Stimulated activated CD4-positive, alpha-beta T cell treated with anti-CD3 and anti-CD28 coated beads, Interleukin-2, amount 100 ng/mL, for 48 hours (primary cell): ENCODE measurements around the gene MAPK12.
A peak's percentile ranks its signal among the peaks of the same experiment; 100 is the strongest.

Source experiments
- DNase-seq, 2 donors: peaks; one replicate each; pipeline ENCODE4 v3.0.0-alpha.2; 2020

Gene MAPK12

DNA sequence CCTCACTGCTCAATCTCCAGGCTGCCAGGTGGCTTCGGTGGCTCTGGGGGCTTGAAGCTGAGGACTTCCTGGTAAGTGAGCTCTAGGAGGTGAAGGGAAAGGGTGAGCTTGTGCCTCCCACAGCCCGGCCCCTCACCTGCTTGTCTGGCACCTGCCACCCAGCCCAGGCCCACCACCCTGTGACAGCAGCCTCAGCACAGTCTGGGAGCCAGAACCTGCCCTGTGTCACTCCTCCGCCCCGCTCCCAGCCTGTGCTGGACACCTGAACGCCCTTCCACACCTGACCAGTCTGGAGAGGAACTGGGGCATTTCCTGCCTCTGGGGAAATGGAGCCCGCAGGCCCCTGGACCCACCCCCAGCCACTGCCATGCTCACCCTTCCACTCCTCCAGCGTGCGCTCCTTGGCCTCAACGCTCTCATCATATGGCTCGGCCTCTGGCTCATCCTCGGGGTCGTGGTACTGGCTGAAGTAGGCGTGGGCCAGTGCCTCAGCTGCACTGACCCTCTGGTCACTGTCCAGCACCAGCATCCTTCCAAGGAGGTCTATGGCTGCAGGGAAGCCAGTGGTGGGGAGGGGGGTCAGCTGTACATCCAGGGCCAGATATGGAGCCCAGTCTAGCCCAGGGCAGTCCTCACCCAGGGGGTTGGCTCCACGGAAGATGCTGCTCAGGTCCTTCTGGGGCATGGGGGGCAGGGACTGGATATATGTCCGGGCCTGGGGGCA is 3.6 kb upstream of the MAPK12 start:
- DNase-seq, result no peak

GRCh38 chr22:50264104-50264745 is 2.7 kb upstream of the MAPK12 start:
- no peak for DNase-seq

DNA sequence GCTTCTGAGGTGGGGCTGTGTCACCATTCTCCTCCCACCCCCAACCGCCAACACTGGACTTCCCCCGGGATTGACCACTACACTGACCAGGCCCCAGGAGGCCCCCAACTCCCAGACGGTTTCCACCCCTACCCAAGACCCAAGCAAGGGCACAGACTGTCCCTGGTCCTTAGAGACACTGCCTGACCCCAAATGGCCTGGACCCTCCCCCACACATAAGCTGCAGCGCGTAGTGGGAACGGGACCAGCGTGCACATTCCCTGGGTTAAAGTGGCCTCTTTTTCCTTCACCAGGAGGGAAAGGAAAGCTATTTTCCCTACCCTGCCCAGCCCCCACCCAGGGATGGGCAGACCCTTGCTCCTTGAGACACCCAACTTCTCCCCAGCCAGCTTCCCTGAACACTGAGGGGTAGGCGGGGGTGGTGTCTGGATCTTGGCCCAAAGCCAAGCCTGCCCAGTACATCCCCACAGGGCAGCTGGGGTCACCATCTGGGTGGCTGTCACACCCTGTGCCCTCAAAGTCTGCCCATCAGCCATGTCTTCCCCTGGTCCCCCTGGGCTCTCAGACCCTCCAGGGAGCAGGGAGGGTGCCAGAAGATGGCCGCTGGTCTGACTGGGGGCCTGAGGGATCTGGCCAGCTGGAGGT is 1.6 kb upstream of the MAPK12 start:
- DNase-seq, result no peak

GRCh38 chr22:50262460-50262911 is 1.0 kb upstream of the MAPK12 start:
- DNase-seq, result no peak

- DNase-seq, result peak; percentile 35 to 48
Observed at GRCh38 chr22:50260801-50261614, 475 bp downstream of the MAPK12 start.

DNA sequence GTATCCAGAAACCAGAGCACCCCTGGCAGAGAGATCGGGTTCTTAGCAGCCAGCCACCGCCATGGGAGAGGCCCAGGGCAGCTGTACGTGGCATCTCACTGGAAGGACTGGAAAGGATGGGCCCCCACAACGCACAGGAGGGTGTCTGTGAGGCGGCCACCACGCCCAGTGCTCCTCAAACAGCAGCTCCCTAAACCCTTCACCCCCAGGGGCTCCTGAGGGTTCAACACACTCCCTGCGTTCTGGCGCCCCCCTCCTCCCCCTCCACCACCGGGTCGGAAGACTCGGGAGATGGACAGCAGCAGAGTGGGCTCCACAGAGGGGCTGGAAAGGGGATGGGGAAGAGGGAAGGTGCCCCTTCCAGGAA is 1.1 kb downstream of the MAPK12 start:
- no peak for DNase-seq

DNA sequence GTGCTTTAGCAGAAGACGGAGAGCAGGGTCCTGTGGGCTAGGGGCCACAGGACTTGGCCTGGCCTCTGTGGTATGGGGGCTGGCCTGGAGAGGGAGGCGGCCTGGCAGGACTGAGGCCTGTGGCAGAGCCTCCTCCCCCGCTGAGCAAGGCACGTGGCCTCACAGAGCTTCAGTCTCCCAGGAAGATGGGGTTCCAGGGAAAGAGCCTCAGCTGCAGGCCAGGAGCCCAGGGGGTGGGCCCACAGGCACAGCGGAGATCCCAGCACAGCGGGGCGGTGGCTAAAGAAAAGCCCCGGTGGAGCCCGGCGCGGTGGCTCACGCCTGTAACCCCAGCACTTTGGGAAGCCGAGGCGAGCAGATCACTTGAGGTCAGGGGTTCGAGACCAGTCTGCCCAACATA is 2.2 kb downstream of the MAPK12 start:
- no peak for DNase-seq

DNA sequence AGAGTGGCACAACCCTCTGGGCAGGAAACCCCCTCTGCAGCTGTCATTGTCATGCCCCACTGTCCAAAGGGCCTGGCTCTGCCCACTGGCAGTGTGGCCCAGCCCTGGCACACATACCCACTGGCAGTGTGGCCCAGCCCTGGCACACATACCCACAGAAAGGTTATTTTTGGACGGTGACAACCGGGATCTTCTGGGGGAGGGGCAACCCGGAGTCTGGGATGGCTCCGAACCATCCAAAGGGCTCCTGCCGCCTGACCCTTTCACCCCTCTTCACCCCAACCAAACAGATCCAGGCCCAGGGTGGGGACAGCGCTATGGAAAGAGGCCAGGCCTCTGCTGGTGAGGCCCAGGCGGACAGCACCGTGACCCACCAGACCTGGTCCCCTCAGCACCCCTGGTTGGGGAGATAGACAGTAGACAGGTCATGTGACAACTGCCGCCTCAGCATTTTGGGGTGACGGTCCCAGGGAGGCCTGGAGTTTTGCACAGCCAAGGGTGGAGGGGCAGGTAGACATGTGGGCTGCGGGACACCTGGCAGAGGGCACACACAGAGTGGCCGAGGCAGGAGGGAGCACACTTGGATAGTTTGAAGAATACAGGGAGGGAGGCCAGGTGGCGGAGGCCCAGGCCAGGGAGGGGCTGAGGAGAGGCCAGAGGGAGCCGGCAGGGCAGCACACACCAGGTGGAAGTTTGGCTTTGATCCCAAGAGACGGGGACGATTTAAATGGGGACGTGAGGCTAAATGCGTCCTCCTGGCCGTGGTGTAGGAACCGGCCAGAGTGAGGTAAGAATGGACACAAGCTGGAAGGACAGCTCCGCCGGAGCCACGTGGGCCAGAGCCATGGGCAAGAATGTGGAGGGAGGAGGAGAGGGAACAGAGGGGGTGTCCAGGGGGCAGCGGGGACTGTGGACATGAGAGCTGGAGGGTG is 2.9 kb downstream of the MAPK12 start:
- DNase-seq, result no peak

- DNase-seq, result no peak
Observed at GRCh38 chr22:50257451-50258360, 3.8 kb downstream of the MAPK12 start.

DNA sequence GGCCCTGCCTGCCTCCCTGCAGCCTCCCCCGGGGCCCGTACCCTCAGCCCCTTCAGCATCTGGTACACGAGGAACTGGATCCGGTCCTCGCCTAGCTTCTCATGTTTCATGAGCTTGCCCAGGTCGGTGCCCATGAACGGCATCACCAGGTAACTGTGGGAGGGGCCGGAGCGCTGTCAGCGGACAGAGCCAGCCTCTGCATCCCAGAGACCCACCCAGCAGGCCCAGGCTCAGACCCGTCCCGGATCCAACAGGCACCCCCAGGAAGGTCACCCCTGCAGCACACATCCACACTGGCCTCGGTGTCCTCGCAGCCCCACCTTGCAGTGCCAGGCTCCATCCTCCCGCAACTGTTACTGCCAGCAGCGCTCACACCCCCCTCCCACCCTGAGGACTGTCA is 4.4 kb downstream of the MAPK12 start:
- no peak for DNase-seq

DNA sequence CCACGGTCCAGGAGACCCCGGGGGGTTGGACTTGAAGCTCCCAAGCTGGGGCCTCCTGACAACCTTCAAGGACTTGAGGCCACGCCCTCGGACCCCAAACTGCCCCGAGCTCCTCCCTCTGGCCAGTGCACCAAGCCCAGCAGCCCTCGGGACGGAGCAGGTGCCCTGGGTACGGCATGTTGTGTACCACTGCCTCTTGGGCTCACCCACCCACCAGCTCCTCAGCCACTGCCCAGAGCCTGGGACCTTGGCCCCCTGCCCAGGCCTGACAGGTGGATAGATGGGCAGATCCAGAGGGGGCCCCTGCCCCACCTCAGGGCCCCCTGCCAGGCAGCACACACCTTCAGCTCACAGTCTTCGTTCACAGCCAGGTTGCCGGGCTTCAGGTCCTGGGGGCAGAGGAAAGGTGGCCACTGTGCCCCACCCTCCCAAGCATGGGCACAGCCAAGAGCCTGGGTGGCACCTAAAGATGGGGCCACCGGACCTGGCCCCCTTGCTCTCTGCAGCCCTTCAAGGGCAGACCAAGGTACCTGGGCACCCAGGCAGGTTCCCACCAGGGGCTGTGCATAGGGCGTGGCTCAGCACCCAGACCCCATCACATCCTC is 5.1 kb downstream of the MAPK12 start:
- no peak for DNase-seq

DNA sequence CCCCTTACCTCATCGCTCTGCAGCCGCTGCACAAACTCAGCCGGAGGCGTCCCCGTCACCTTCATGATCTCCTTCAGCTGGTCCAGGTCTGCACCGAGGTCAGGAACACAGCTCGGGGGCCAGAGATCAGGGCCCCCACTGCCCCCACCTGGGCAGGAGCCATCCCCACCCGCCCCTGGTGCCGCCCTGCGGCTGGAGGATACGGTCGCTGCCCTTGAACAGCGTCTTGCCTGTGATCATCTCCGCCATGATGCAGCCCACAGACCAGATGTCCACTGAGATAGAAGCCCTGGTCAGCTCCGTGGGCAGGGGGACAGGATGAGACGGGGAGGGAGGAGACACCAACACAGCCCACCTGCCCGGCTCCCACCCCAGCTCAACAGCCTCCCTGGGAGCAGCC is 5.9 kb downstream of the MAPK12 start:
- no peak for DNase-seq

DNA sequence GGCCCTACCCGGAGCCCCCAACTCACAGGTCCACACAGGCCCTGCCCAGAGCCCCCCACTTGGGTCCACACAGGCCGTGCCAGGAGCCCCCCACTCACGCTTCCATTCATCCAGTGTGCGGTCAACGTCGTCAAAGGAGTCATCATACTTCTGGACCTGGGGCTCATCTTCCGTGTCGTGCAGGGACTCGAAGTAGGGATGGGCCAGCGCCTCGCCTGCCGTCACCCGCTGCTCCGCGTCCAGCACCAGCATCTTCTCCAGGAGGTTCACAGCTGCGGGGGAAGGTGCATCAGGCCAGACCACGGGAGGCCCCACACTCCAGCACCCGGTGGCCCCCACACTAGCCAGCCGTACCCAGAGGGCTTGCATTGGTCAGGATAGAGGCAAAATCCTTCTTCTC is 6.4 kb downstream of the MAPK12 start:
- DNase-seq, result no peak

GRCh38 chr22:50253941-50254340 is 7.5 kb downstream of the MAPK12 start:
- no peak for DNase-seq

- DNase-seq, result no peak
Observed at GRCh38 chr22:50253046-50253915, 8.2 kb downstream of the MAPK12 start.

DNA sequence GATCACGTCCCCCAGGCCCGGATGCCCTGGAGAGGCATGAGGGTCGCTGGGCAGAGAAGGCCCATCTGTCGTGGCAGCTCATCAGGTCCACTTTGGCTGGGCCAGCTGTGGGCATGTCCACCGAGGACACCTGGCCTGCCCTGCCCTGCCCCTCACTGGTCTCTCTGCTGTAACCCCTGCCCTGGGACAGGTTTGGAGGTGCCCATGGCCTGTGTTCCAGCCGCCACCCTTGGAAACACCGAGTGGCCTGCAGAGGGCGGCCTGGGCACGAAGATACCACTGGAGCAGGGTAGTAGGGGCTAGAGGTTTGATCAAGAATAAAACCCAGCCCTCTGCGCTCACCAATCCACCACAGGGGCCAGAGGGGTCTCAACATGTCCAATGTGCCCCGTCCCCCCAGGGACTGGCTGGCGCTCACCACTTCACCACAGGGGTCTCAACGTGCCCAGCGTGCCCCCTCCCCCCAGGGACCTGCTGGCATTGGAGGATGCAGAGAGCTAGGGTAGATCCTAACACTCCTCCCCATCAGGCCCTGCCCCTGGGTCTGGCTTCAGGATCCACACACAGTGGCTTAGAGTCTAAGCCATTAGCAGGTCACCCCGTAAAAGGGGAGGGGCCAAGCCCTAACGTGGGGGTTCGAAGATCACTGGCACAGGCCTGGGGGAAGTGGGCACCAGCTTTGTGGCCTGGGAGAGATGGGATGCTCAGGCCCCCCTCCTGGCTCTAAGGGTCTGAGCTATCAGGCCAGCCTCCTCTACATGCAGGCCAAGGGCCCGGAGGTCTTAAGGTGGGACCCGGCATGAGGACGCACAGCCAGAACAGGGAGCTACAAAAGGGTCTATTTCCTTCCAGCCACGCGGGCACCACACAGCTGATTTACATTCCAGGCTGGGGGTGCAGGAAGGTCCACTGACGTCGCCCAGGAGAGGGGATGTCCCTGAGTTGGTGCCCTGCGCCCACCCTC is 9.1 kb downstream of the MAPK12 start:
- DNase-seq, result peak; percentile 54 to 57

GRCh38 chr22:50251477-50252081 is 9.9 kb downstream of the MAPK12 start:
- no peak for DNase-seq
